ENCODE data around the gene KIF3A.

- TF ChIP-seq POLR2A (IDR thresholded peaks at IDR 0.05) (no peak), CTCF (IDR thresholded peaks at IDR 0.05) (no peak), EP300 (IDR thresholded peaks at IDR 0.05) (no peak)
These were observed 41.4 kb downstream of the KIF3A start for GRCh38 chr5:132695956-132696355.
